CD14-positive monocyte (primary cell): ENCODE data around the gene ERLIN1. TPM values are rescaled to one million over a fixed set of nuclear protein-coding genes. Genes with fewer than 3 reads are reported as not detected.

Source experiments
- DNase-seq, 3 donors: peaks; one replicate each; pipeline ENCODE4 v3.0.0-alpha.2; 2011 to 2022
- H2AFZ ChIP-seq: 2 replicates; pipeline ENCODE4 v1.6.0; 2012; ENCODE audit warnings: mild to moderate bottlenecking, low read depth, low read length, inconsistent platforms; ENCODE audit not compliant: insufficient read depth, poor library complexity, severe bottlenecking
- H3K27ac ChIP-seq, 2 donors: 1 replicate in 1 of 2; 2 replicates in 1 of 2; pipeline ENCODE4 v1.5.1; 2012 to 2013; ENCODE audit warnings: low read length in 2 of 2, control low read depth in 1 of 2, inconsistent platforms in 1 of 2, low read depth in 1 of 2, mild to moderate bottlenecking in 1 of 2
- H3K27me3 ChIP-seq, 2 donors: one replicate each; pipeline versions ENCODE4 v1.6.0 to v1.6.1; 2011 to 2013; ENCODE audit warnings: low read length in 2 of 2; ENCODE audit not compliant: control insufficient read depth in 2 of 2, insufficient read depth in 2 of 2
- H3K36me3 ChIP-seq, 2 donors: replicated peaks in 1 of 2; 1 replicate in 1 of 2; 2 replicates in 1 of 2; pipeline versions ENCODE4 v1.5.1 to v1.6.1; 2012 to 2013; ENCODE audit warnings: low read length in 2 of 2, control low read depth in 1 of 2, inconsistent platforms in 1 of 2, mild to moderate bottlenecking in 1 of 2; ENCODE audit not compliant: insufficient read depth in 2 of 2, control insufficient read depth in 1 of 2
- H3K4me1 ChIP-seq, 2 donors: 1 replicate in 1 of 2; 2 replicates in 1 of 2; pipeline versions ENCODE4 v1.5.1 to v1.6.1; 2012 to 2013; ENCODE audit warnings: low read length in 2 of 2, control low read depth in 1 of 2, inconsistent platforms in 1 of 2, mild to moderate bottlenecking in 1 of 2, moderate library complexity in 1 of 2; ENCODE audit not compliant: insufficient read depth in 2 of 2, control insufficient read depth in 1 of 2
- H3K4me2 ChIP-seq: replicated peaks from 2 replicates; pipeline ENCODE3; 2012; ENCODE audit warnings: low read length, moderate library complexity, mild to moderate bottlenecking; ENCODE audit not compliant: poor library complexity, severe bottlenecking; ENCODE audit errors: extremely low read depth
- H3K4me3 ChIP-seq, 3 experiments: fragments of 200-600 bp in 1 of 3; sonication (generic) in 1 of 3; replicated peaks in 1 of 3; 1 replicate in 2 of 3; 2 replicates in 1 of 3; pipeline ENCODE4 v1.5.1; 2011 to 2013; ENCODE audit warnings: low read length in 3 of 3, mild to moderate bottlenecking in 3 of 3, control low read depth in 2 of 3, low read depth in 2 of 3, inconsistent platforms in 1 of 3, moderate library complexity in 1 of 3
- H3K79me2 ChIP-seq: 2 replicates; pipeline ENCODE4 v1.6.0; 2012; ENCODE audit warnings: mild to moderate bottlenecking, control low read depth, inconsistent platforms, low read length, moderate library complexity; ENCODE audit not compliant: insufficient read depth
- H3K9ac ChIP-seq: 2 replicates; pipeline ENCODE4 v1.6.0; 2017; ENCODE audit warnings: low read length, mild to moderate bottlenecking; ENCODE audit not compliant: insufficient read depth, poor library complexity, severe bottlenecking
- H3K9me3 ChIP-seq, 2 donors: replicated peaks in 1 of 2; 1 replicate in 1 of 2; 2 replicates in 1 of 2; pipeline versions ENCODE4 v1.5.1 to v1.6.1; 2012 to 2013; ENCODE audit warnings: low read length in 2 of 2, control low read depth in 1 of 2; ENCODE audit not compliant: control insufficient read depth in 1 of 2, insufficient read depth in 1 of 2
- H4K20me1 ChIP-seq: 2 replicates; pipeline ENCODE4 v1.6.0; 2012; ENCODE audit warnings: mild to moderate bottlenecking, low read length, control low read depth, moderate library complexity; ENCODE audit not compliant: insufficient read depth
- H3K27ac Mint-ChIP-seq, 7 donors: one replicate each; pipeline ENCODE4 v1.8.0; 2020; ENCODE audit warnings: mild to moderate bottlenecking in 7 of 7, mixed read lengths in 7 of 7, moderate library complexity in 6 of 7, inconsistent platforms in 2 of 7
- H3K27me3 Mint-ChIP-seq, 3 donors: one replicate each; pipeline ENCODE4 v1.8.0; 2021 to 2022; ENCODE audit warnings: low read depth in 3 of 3, mild to moderate bottlenecking in 3 of 3, mixed read lengths in 3 of 3, moderate library complexity in 3 of 3, inconsistent platforms in 1 of 3
- H3K36me3 Mint-ChIP-seq, 2 donors: one replicate each; pipeline ENCODE4 v1.8.0; 2020; ENCODE audit warnings: mixed read lengths in 2 of 2, inconsistent platforms in 1 of 2, mild to moderate bottlenecking in 1 of 2
- H3K4me1 Mint-ChIP-seq: one replicate; pipeline ENCODE4 v1.8.0; 2020; ENCODE audit warnings: mild to moderate bottlenecking, mixed read lengths
- H3K4me3 Mint-ChIP-seq, 2 donors: one replicate each; pipeline ENCODE4 v1.8.0; 2020; ENCODE audit warnings: mild to moderate bottlenecking in 2 of 2, mixed read lengths in 2 of 2, moderate library complexity in 1 of 2
- H3K9me3 Mint-ChIP-seq, 7 donors: one replicate each; pipeline ENCODE4 v1.8.0; 2020 to 2022; ENCODE audit warnings: mixed read lengths in 7 of 7, mild to moderate bottlenecking in 6 of 7, moderate library complexity in 6 of 7, inconsistent platforms in 2 of 7
- WGBS: methylation state at CpG from one replicate; pipeline ENCODE4 v1.1.5; 2013; ENCODE audit warnings: missing lambda C conversion rate; ENCODE audit not compliant: insufficient coverage; 5-methylcytosine and 5-hydroxymethylcytosine counted together
- intact Hi-C, 2 donors: fragments of 100-400 bp; cut with micrococcal nuclease; formaldehyde crosslinking; loops; one replicate each; pipeline versions ENCODE4 v1.15.0 to v1.15.1; 2023
- polyA plus RNA-seq, 3 donors: library from polyadenylated mRNA; depleted of rRNA in 1 of 3; unstranded in 2 of 3; stranded (reverse) in 1 of 3; fragments of 300-500 nt in 2 of 3; fragments of >200 nt in 1 of 3; fragmentation: Illumina TruSeq in 2 of 3; gene quantifications; 1 replicate in 2 of 3; 2 replicates in 1 of 3; pipeline ENCODE4 v1.2.3, GENCODE V29; 2012 to 2021
- TF ChIP-seq, protein P1 (sequence below): fragments of 200-600 bp; IDR thresholded peaks from one replicate; pipeline ENCODE4 v1.8.0; 2022; ENCODE audit warnings: antibody characterized with exemption, mild to moderate bottlenecking

Gene ERLIN1
- polyA plus RNA-seq, 3 donors: 14.5 to 31.4 (median 18.7) TPM

DNA sequence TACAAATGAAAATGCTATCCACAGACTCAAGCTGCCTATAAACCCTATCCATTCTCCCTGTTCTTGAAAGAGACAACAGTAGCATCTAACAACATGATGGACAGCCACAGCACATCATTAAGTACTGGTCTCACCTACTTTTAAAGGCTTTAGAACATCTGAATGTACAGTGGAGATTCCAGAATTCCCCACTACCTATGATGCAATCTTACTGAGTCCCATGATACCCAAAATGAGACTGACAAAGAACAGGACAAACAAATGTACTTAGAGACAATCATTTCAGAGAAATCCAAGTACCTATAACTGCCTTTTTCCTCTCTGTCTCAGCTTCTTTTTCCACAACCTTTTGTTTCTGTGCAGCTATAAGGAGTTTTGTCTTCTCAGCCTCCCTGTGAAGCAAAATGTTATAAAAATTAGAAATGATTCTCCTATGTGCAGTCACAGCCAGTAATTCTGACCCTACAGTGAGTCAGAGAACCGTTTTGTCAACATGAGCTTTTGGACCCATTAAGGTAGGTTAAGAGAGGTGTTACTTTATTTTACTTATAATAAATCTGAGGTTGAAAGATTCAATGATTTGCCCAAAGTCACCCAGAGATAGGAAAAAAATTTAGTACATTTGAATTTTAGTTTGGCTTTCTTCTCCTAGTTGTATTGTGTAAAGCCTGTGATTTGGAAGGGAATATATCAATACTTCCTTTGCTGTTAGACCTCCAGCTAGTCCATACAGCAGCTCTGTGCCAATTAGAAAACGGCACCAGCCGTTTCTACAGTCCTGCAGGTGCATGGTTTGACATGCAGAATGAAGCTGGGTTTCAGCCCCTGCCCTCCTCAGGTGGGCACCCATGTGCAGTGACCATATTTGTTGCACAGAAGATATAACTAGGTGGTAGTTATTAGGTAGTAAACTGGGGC lies 21.9 kb downstream of the ERLIN1 start:
- H3K4me3 ChIP-seq: no peak overlapping the region
- TF ChIP-seq, protein P1, sequence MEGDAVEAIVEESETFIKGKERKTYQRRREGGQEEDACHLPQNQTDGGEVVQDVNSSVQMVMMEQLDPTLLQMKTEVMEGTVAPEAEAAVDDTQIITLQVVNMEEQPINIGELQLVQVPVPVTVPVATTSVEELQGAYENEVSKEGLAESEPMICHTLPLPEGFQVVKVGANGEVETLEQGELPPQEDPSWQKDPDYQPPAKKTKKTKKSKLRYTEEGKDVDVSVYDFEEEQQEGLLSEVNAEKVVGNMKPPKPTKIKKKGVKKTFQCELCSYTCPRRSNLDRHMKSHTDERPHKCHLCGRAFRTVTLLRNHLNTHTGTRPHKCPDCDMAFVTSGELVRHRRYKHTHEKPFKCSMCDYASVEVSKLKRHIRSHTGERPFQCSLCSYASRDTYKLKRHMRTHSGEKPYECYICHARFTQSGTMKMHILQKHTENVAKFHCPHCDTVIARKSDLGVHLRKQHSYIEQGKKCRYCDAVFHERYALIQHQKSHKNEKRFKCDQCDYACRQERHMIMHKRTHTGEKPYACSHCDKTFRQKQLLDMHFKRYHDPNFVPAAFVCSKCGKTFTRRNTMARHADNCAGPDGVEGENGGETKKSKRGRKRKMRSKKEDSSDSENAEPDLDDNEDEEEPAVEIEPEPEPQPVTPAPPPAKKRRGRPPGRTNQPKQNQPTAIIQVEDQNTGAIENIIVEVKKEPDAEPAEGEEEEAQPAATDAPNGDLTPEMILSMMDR: no peak
- H4K20me1 ChIP-seq: peaks cover 11% of the 10 kb centered on the region
- peaks cover 76 to 99% of the 10 kb centered on the region in 2 donors for H3K36me3 ChIP-seq
- Mint-ChIP-seq H3K27ac (peak overlapping the region in 3 of 7 donors; percentile 23 to 52 (median 38)), H3K4me1 (peaks cover 11% of the 10 kb centered on the region), H3K9me3 (no peaks in the 10 kb centered on the region), H3K4me3 (no peak overlapping the region), H3K27me3 (no peaks in the 10 kb centered on the region), H3K36me3 (peaks cover 67 to 84% of the 10 kb centered on the region in 2 donors)
- H2AFZ ChIP-seq: no peak overlapping the region
- no peaks in the 10 kb centered on the region for H3K9me3 ChIP-seq
- H3K27me3 ChIP-seq: no peaks in the 10 kb centered on the region
- peak in 1 of 3 donors; percentile 14 for DNase-seq
- peaks cover 100% of the 10 kb centered on the region for H3K79me2 ChIP-seq
- peak overlapping the region in 1 of 2 donors; percentile 39 for H3K27ac ChIP-seq
- intact Hi-C loops: no loop called here
- H3K9ac ChIP-seq: no peak overlapping the region
- H3K4me2 ChIP-seq: no peak overlapping the region
- 81% methylated on average over 2 of the region's 3 CpGs for WGBS
- no peaks in the 10 kb centered on the region for H3K4me1 ChIP-seq

DNA sequence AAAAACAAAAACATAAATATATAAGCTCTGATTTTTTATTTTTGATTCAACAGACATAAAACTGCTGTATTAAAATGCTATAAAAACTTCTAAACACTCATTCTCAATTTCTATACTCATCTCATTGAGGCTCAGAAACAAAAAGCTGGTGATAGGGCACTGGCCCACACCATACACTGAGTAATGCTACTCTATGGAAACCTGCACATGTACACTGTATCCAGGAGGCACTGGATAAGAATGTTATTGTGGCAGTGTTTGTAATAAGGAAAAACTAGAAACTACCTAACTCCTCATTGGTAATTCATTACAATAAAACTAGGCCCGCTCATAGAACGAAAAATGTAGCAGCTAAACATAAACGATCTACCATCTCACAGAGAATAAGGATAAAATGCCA lies 23.1 kb downstream of the ERLIN1 start:
- peak overlapping the region in 2 of 7 donors; percentile 9 to 43 for H3K27ac Mint-ChIP-seq
- H3K9me3 ChIP-seq: no peaks in the 10 kb centered on the region
- no CpG with 5 or more reads among the region's 3 CpGs for WGBS
- H2AFZ ChIP-seq: no peak overlapping the region
- H3K36me3 ChIP-seq: peaks cover 78 to 99% of the 10 kb centered on the region in 2 donors
- peaks cover 5% of the 10 kb centered on the region for H3K4me1 Mint-ChIP-seq
- peaks cover 69 to 85% of the 10 kb centered on the region in 2 donors for H3K36me3 Mint-ChIP-seq
- H3K79me2 ChIP-seq: peaks cover 100% of the 10 kb centered on the region
- no peaks in the 10 kb centered on the region for H3K27me3 ChIP-seq
- TF ChIP-seq, protein P1: no peak
- no peak overlapping the region for H3K9ac ChIP-seq
- H3K4me1 ChIP-seq: no peaks in the 10 kb centered on the region
- no peaks in the 10 kb centered on the region for H3K27me3 Mint-ChIP-seq
- H4K20me1 ChIP-seq: peaks cover 22% of the 10 kb centered on the region
- H3K4me2 ChIP-seq: no peak overlapping the region
- H3K4me3 ChIP-seq: no peak overlapping the region
- intact Hi-C loops: no loop called here
- DNase-seq: no peak
- H3K4me3 Mint-ChIP-seq: no peak overlapping the region
- H3K27ac ChIP-seq: peak overlapping the region in 1 of 2 donors; percentile 28
- H3K9me3 Mint-ChIP-seq: no peaks in the 10 kb centered on the region
